HepG2 (cell line): ENCODE measurements around the gene LDAH. TPM values are rescaled to one million over a fixed set of nuclear protein-coding genes. Genes with fewer than 3 reads are reported as not detected.

Experiments used
- CBFB ChIP-seq: sonication (generic); formaldehyde crosslinking; IDR thresholded peaks from 2 replicates; pipeline ENCODE4 v1.4.0; 2020; ENCODE audit warnings: missing genetic modification reagents
- CSRNP2 ChIP-seq: sonication (generic); formaldehyde crosslinking; conservative IDR thresholded peaks from 2 replicates; pipeline ENCODE4 v1.8.0; 2022; ENCODE audit warnings: low read depth, missing genetic modification reagents
- FOXJ3 ChIP-seq: sonication (generic); formaldehyde crosslinking; IDR thresholded peaks from 2 replicates; pipeline ENCODE4 v1.4.0; 2020; ENCODE audit warnings: missing genetic modification reagents, mild to moderate bottlenecking, borderline replicate concordance
- HMGA1 ChIP-seq: sonication (generic); formaldehyde crosslinking; conservative IDR thresholded peaks from 2 replicates; pipeline ENCODE4 v1.4.0; 2020; ENCODE audit warnings: missing genetic modification reagents
- HNF1A ChIP-seq, 2 experiments: sonication (generic) in 1 of 2; formaldehyde crosslinking in 1 of 2; IDR thresholded peaks; 2 replicates each; pipeline versions ENCODE4 v1.4.0 to v1.6.1; 2016 to 2020; ENCODE audit warnings: borderline replicate concordance in 1 of 2, low read depth in 1 of 2, mild to moderate bottlenecking in 1 of 2, missing genetic modification reagents in 1 of 2
- MTA3 ChIP-seq: sonication (generic); formaldehyde crosslinking; IDR thresholded peaks from 2 replicates; pipeline ENCODE4 v1.4.0; 2020; ENCODE audit warnings: missing genetic modification reagents
- MXD4 ChIP-seq: IDR thresholded peaks from 2 replicates; pipeline ENCODE4 v1.6.1; 2016; ENCODE audit warnings: mild to moderate bottlenecking, missing biosample characterization, missing genetic modification reagents
- RAD21 ChIP-seq: fragments of 450-650 bp; formaldehyde crosslinking; IDR thresholded peaks from 2 replicates; pipeline ENCODE4 v1.5.0; 2020; ENCODE audit warnings: mild to moderate bottlenecking
- SMC3 ChIP-seq: IDR thresholded peaks from 2 replicates; pipeline ENCODE4 v1.6.1; 2011; ENCODE audit warnings: low read length, improper control_type of control experiment
- SNAI1 ChIP-seq: sonication (generic); formaldehyde crosslinking; IDR thresholded peaks from 2 replicates; pipeline ENCODE4 v1.5.0; 2020; ENCODE audit warnings: mild to moderate bottlenecking, missing genetic modification reagents, borderline replicate concordance
- STAG1 ChIP-seq: sonication (generic); formaldehyde crosslinking; IDR thresholded peaks from 2 replicates; pipeline ENCODE4 v1.4.0; 2020; ENCODE audit warnings: missing genetic modification reagents
- SUZ12 ChIP-seq: fragments of 150-350 bp; IDR thresholded peaks from 2 replicates; pipeline ENCODE4 v1.6.1; 2014; ENCODE audit warnings: low read depth, low read length
- ZNF274 ChIP-seq: sonication (generic); formaldehyde crosslinking; IDR thresholded peaks from 2 replicates; pipeline ENCODE4 v1.5.1; 2020; ENCODE audit warnings: mild to moderate bottlenecking, missing genetic modification reagents
- ZNF781 ChIP-seq: sonication (generic); formaldehyde crosslinking; IDR thresholded peaks from 2 replicates; pipeline ENCODE4 v1.5.1; 2020; ENCODE audit warnings: borderline replicate concordance, mild to moderate bottlenecking, missing genetic modification reagents; ENCODE audit errors: not compliant biosample characterization
- polyA plus RNA-seq, 8 experiments: library from polyadenylated mRNA; depleted of rRNA in 3 of 8; stranded (reverse) in 7 of 8; unstranded in 1 of 8; fragments of >200 nt; fragmentation: Illumina TruSeq in 4 of 8; extraction: Trizol in 4 of 8; gene quantifications; 2 replicates each; pipeline versions ENCODE4 v1.2.1 to v1.2.3, GENCODE V29; 2011 to 2016; ENCODE audit warnings: low read depth in 4 of 8, missing spikeins in 1 of 8, mixed read lengths in 1 of 8; ENCODE audit not compliant: insufficient read depth in 1 of 8
- total RNA-seq, 5 experiments: library from RNA; depleted of rRNA; stranded (reverse); fragments of >200 nt; fragmentation: Illumina TruSeq; extraction: Trizol; gene quantifications; 2 replicates each; pipeline ENCODE4 v1.2.3, GENCODE V29; 2016; ENCODE audit warnings: low read depth in 1 of 5
- TF ChIP-seq, protein P1 (sequence below): IDR thresholded peaks from 2 replicates; pipeline ENCODE4 v1.6.1; 2016; ENCODE audit warnings: low read depth, missing genetic modification reagents, missing compliant biosample characterization
- TF ChIP-seq, protein P2 (sequence below): sonication (generic); formaldehyde crosslinking; IDR thresholded peaks from 2 replicates; pipeline ENCODE4 v1.4.0; 2020; ENCODE audit warnings: mild to moderate bottlenecking, missing genetic modification reagents

LDAH gene
- total and polyA plus RNA-seq, 2 of the 13 experiments (the other 11 are each of a cell fraction or from before 2014, with no cell fraction given), result 28.8 to 46.2 TPM

DNA sequence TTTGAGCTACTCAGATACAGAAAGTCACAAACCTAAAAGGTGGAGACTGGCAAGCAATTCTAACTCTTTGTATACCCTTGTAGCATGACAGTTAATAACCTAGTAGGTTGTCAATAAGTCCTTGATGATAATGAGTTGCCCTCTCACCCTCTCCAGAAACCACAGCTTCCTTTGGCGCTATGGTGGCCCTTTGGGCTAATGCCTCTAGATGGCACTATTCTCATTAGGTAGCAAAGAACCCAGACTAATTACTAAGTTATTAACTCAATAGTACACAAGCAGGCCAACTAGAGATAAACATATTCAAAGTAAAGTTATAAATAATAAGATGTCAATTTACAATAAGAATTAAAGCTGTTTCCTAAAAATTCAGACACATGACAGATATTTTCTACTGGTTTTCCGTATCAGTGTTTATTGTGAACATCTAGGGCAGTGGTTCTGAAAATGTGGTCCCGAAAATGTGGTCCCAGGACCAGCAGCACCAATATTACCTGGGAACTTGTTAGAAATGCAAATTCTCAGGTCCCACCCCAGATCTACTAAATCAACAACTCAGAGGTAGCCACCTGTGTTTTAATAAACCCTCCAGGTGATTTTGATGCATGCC is 41.1 kb downstream of the LDAH start (continued):
- TF ChIP-seq CSRNP2 (CRISPR knock-in tag) (no peak), MTA3 (CRISPR knock-in tag) (no peak), ZNF274 (CRISPR knock-in tag) (no peak), HMGA1 (CRISPR knock-in tag) (no peak), SMC3 (peak; percentile 73), SUZ12 (no peak), FOXJ3 (CRISPR knock-in tag) (0 out of 2 replicates have a peak, but pooled peaks have one; percentile 39), SNAI1 (no peak), HNF1A (IDR thresholded peaks at IDR 0.05; ENCODE audit: low read depth) (no peak), HNF1A (CRISPR knock-in tag; IDR thresholded peaks at IDR 0.05; ENCODE audit: borderline replicate concordance) (no peak), STAG1 (CRISPR knock-in tag) (peak; percentile 87), MXD4 (CRISPR knock-in tag) (no peak), RAD21 (CRISPR knock-in tag) (peak; percentile 78), CBFB (CRISPR knock-in tag) (no peak), ZNF781 (no peak)
- TF ChIP-seq, protein P1, sequence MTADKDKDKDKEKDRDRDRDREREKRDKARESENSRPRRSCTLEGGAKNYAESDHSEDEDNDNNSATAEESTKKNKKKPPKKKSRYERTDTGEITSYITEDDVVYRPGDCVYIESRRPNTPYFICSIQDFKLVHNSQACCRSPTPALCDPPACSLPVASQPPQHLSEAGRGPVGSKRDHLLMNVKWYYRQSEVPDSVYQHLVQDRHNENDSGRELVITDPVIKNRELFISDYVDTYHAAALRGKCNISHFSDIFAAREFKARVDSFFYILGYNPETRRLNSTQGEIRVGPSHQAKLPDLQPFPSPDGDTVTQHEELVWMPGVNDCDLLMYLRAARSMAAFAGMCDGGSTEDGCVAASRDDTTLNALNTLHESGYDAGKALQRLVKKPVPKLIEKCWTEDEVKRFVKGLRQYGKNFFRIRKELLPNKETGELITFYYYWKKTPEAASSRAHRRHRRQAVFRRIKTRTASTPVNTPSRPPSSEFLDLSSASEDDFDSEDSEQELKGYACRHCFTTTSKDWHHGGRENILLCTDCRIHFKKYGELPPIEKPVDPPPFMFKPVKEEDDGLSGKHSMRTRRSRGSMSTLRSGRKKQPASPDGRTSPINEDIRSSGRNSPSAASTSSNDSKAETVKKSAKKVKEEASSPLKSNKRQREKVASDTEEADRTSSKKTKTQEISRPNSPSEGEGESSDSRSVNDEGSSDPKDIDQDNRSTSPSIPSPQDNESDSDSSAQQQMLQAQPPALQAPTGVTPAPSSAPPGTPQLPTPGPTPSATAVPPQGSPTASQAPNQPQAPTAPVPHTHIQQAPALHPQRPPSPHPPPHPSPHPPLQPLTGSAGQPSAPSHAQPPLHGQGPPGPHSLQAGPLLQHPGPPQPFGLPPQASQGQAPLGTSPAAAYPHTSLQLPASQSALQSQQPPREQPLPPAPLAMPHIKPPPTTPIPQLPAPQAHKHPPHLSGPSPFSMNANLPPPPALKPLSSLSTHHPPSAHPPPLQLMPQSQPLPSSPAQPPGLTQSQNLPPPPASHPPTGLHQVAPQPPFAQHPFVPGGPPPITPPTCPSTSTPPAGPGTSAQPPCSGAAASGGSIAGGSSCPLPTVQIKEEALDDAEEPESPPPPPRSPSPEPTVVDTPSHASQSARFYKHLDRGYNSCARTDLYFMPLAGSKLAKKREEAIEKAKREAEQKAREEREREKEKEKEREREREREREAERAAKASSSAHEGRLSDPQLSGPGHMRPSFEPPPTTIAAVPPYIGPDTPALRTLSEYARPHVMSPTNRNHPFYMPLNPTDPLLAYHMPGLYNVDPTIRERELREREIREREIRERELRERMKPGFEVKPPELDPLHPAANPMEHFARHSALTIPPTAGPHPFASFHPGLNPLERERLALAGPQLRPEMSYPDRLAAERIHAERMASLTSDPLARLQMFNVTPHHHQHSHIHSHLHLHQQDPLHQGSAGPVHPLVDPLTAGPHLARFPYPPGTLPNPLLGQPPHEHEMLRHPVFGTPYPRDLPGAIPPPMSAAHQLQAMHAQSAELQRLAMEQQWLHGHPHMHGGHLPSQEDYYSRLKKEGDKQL (CRISPR knock-in tag), result no peak
- TF ChIP-seq, protein P2, sequence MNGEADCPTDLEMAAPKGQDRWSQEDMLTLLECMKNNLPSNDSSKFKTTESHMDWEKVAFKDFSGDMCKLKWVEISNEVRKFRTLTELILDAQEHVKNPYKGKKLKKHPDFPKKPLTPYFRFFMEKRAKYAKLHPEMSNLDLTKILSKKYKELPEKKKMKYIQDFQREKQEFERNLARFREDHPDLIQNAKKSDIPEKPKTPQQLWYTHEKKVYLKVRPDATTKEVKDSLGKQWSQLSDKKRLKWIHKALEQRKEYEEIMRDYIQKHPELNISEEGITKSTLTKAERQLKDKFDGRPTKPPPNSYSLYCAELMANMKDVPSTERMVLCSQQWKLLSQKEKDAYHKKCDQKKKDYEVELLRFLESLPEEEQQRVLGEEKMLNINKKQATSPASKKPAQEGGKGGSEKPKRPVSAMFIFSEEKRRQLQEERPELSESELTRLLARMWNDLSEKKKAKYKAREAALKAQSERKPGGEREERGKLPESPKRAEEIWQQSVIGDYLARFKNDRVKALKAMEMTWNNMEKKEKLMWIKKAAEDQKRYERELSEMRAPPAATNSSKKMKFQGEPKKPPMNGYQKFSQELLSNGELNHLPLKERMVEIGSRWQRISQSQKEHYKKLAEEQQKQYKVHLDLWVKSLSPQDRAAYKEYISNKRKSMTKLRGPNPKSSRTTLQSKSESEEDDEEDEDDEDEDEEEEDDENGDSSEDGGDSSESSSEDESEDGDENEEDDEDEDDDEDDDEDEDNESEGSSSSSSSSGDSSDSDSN (CRISPR knock-in tag), result no peak
